Brain pericyte (primary cell): Measurements from ENCODE around the gene ARMC10.
"Not testable (repeated sequence)": the region's sequence is repeated elsewhere in the genome, so short reads cannot be mapped to it uniquely, and the experiment has no call there.

ENCODE experiments used
- DNase-seq: peaks from one replicate; pipeline ENCODE4 v3.0.0-alpha.2; 2012; ENCODE audit warnings: low read depth, low spot score

The ARMC10 gene

GRCh38 chr7:103078226-103078625 lies 3.3 kb downstream of the ARMC10 start:
- DNase-seq: not testable (repeated sequence)

GRCh38 chr7:103079836-103080235 lies 4.9 kb downstream of the ARMC10 start:
- DNase-seq: no peak

GRCh38 chr7:103080923-103081322 lies 6.0 kb downstream of the ARMC10 start:
- DNase-seq: no peak

- no peak for DNase-seq
Observed at GRCh38 chr7:103082497-103082896, 7.6 kb downstream of the ARMC10 start.

GRCh38 chr7:103083210-103083609 lies 8.3 kb downstream of the ARMC10 start:
- no peak for DNase-seq

GRCh38 chr7:103092321-103092720 lies 17.4 kb downstream of the ARMC10 start:
- DNase-seq: not testable (repeated sequence)

- DNase-seq: no peak
Observed at GRCh38 chr7:103093429-103093828, 18.5 kb downstream of the ARMC10 start.

- DNase-seq: no peak
Observed at GRCh38 chr7:103094102-103094501, 19.2 kb downstream of the ARMC10 start.

GRCh38 chr7:103095558-103095957 lies 20.6 kb downstream of the ARMC10 start:
- not testable (repeated sequence) for DNase-seq

- DNase-seq: no peak
Observed at GRCh38 chr7:103097041-103097440, 22.1 kb downstream of the ARMC10 start.

GRCh38 chr7:103100348-103100747 lies 25.4 kb downstream of the ARMC10 start:
- DNase-seq: no peak

GRCh38 chr7:103101543-103101942 lies 26.6 kb downstream of the ARMC10 start:
- DNase-seq: no peak

GRCh38 chr7:103106005-103106702 lies 31.2 kb downstream of the ARMC10 start:
- DNase-seq: no peak

GRCh38 chr7:103106703-103107070 lies 31.7 kb downstream of the ARMC10 start:
- not testable (repeated sequence) for DNase-seq

GRCh38 chr7:103113164-103113563 lies 38.2 kb downstream of the ARMC10 start:
- DNase-seq: no peak

GRCh38 chr7:103114576-103115008 lies 39.7 kb downstream of the ARMC10 start:
- no peak for DNase-seq

GRCh38 chr7:103115771-103116170 lies 40.8 kb downstream of the ARMC10 start:
- DNase-seq: no peak

- DNase-seq: no peak
Observed at GRCh38 chr7:103116511-103116910, 41.6 kb downstream of the ARMC10 start.

- DNase-seq: no peak
Observed at GRCh38 chr7:103116991-103117390, 42.1 kb downstream of the ARMC10 start.

- no peak for DNase-seq
Observed at GRCh38 chr7:103117465-103117864, 42.5 kb downstream of the ARMC10 start.

GRCh38 chr7:103119791-103120291 lies 44.9 kb downstream of the ARMC10 start:
- no peak for DNase-seq

- no peak for DNase-seq
Observed at GRCh38 chr7:103120362-103120761, 45.4 kb downstream of the ARMC10 start.

- no peak for DNase-seq
Observed at GRCh38 chr7:103121641-103122040, 46.7 kb downstream of the ARMC10 start.

- no peak for DNase-seq
Observed at GRCh38 chr7:103123529-103123928, 48.6 kb downstream of the ARMC10 start.
